CD4-positive, alpha-beta T cell (primary cell): ENCODE data around the gene GPS1. TPM values are rescaled to one million over a fixed set of nuclear protein-coding genes. Genes with fewer than 3 reads are reported as not detected.

ENCODE experiments used
- ATAC-seq: fragments of 200-7000 bp; cut with Tn5 transposase; one replicate; pipeline ENCODE4 v1.10.0; 2022; ENCODE audit warnings: mild to moderate bottlenecking; ENCODE audit not compliant: poor library complexity
- CTCF ChIA-PET: fragments of 350-600 bp; sonication (Branson Sonifier 250); formaldehyde crosslinking; loops from one replicate; lab custom pipeline; 2021; ENCODE audit warnings: antibody characterized with exemption, inconsistent platforms; lab: Charles Lee
- POLR2A ChIA-PET: fragments of 350-600 bp; sonication (Branson Sonifier 250); formaldehyde crosslinking; loops from one replicate; lab custom pipeline; 2021; ENCODE audit warnings: antibody characterized with exemption, inconsistent platforms; lab: Charles Lee
- DNase-seq, 14 experiments: peaks; one replicate each; pipeline ENCODE4 v3.0.0-alpha.2; 2013 to 2020; ENCODE audit warnings: mixed read lengths in 2 of 14
- H3K27ac ChIP-seq, 2 donors: one replicate each; pipeline versions ENCODE4 v1.5.1 to v1.7.0; 2013; ENCODE audit warnings: low read length in 2 of 2, low read depth in 1 of 2, mild to moderate bottlenecking in 1 of 2
- H3K27me3 ChIP-seq, 2 experiments: 1 replicate in 1 of 2; 2 replicates in 1 of 2; pipeline versions ENCODE4 v1.6.1 to v1.7.0; 2013; ENCODE audit warnings: low read length in 2 of 2, control low read depth in 1 of 2, mild to moderate bottlenecking in 1 of 2, moderate library complexity in 1 of 2; ENCODE audit not compliant: insufficient read depth in 2 of 2, control insufficient read depth in 1 of 2
- H3K36me3 ChIP-seq: one replicate; pipeline ENCODE4 v1.6.1; 2013; ENCODE audit warnings: low read length, control low read depth; ENCODE audit not compliant: insufficient read depth
- H3K4me1 ChIP-seq: one replicate; pipeline ENCODE4 v1.6.1; 2013; ENCODE audit warnings: low read length, control low read depth; ENCODE audit not compliant: insufficient read depth
- H3K4me3 ChIP-seq: one replicate; pipeline ENCODE4 v1.5.1; 2013; ENCODE audit warnings: mild to moderate bottlenecking, low read length, moderate library complexity
- H3K9me3 ChIP-seq, 2 experiments: 1 replicate in 1 of 2; 2 replicates in 1 of 2; pipeline versions ENCODE4 v1.6.1 to v1.7.0; 2013; ENCODE audit warnings: low read length in 2 of 2, mild to moderate bottlenecking in 2 of 2, control low read depth in 1 of 2, moderate library complexity in 1 of 2; ENCODE audit not compliant: control insufficient read depth in 1 of 2, insufficient read depth in 1 of 2
- H3K27ac Mint-ChIP-seq: one replicate; pipeline ENCODE4 v1.8.0; 2020; ENCODE audit warnings: mixed read lengths
- H3K27me3 Mint-ChIP-seq: one replicate; pipeline ENCODE4 v1.8.0; 2021; ENCODE audit warnings: mixed read lengths
- H3K36me3 Mint-ChIP-seq: one replicate; pipeline ENCODE4 v1.8.0; 2021; ENCODE audit warnings: low read depth, mixed read lengths
- H3K4me1 Mint-ChIP-seq: one replicate; pipeline ENCODE4 v1.8.0; 2021; ENCODE audit warnings: low read depth, mixed read lengths
- H3K4me3 Mint-ChIP-seq: one replicate; pipeline ENCODE4 v1.8.0; 2020; ENCODE audit warnings: mild to moderate bottlenecking, mixed read lengths
- H3K9me3 Mint-ChIP-seq: one replicate; pipeline ENCODE4 v1.8.0; 2020; ENCODE audit warnings: mixed read lengths
- intact Hi-C, 2 experiments: fragments of 100-400 bp; cut with DNase I in 1 of 2; cut with micrococcal nuclease in 1 of 2; formaldehyde crosslinking; loops; one replicate each; pipeline versions ENCODE4 v1.15.1 to v1.9.0; 2023 to 2025; cut with DNase I, micrococcal nuclease
- total RNA-seq, 174 experiments: library from RNA in 2 of 174; stranded (reverse) in 2 of 174; gene quantifications; one replicate each; pipeline ENCODE4 v1.2.3 and lab custom pipeline; 2021 to 2026
- TF ChIP-seq, protein P1 (sequence below): fragments of 200-600 bp; IDR thresholded peaks from one replicate; pipeline ENCODE4 v1.8.0; 2022; ENCODE audit warnings: antibody characterized with exemption, mild to moderate bottlenecking

GPS1 gene
- total RNA-seq, 2 experiments from 2014 or later: 64.6 to 69.3 TPM

DNA sequence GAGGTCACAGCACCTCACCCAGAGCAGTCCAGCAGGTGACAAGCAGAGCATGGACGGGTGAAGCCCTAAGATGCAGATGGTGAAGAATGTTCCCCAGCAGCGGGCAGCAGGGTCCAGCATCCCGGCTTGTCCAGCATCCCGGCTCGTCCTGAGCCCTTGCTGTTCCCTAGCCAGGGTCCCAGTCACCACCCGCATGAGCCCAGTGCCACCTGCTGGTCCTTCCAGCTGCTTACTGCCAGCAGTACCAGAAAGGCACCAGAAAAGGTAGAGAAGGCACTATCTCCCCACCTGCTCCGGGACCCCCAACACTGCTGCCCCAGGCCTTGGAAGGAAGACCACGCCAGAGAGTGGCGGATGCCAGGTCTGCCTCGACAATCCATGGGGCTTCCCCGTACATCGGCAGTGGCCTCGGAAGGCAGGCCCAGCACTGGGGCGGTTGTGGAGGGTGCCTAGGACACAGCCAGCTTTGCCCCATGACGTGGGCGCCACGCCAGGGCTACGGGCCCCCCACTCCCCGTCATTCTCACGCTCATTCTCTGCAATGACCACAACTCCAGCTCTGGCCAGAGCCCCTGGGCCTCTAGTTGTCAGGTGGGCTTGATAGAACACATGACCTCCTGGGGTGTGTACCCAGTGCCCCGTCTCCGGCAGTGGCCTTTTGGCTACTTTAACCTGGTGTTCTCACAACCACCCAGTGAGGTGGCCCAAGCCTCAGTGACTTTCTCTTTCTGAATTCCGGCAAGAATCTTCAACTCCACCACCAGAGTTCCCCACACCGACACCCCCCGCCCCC, 30.4 kb upstream of the GPS1 start:
- Mint-ChIP-seq H3K4me1 (peaks cover 21% of the 10 kb centered on the region), H3K36me3 (peaks cover 5% of the 10 kb centered on the region), H3K9me3 (no peaks in the 10 kb centered on the region), H3K4me3 (peak overlapping the region; percentile 92), H3K27me3 (no peaks in the 10 kb centered on the region), H3K27ac (peak overlapping the region; percentile 9)
- H3K36me3 ChIP-seq: peaks cover 11% of the 10 kb centered on the region
- H3K27me3 ChIP-seq: no peaks in the 10 kb centered on the region
- no peak overlapping the region for H3K27ac ChIP-seq
- no peaks in the 10 kb centered on the region for H3K9me3 ChIP-seq
- H3K4me3 ChIP-seq: peak overlapping the region; percentile 70
- peak; percentile 38 to 79 (median 58) for DNase-seq
- ChIA-PET POLR2A (interaction anchor here (1.1 to 5.0 kb wide), 6 partner anchors 9 to 77 kb away, joined by 3 to 51 read pairs (median 12); partner anchors contain the start of genes ASPSCR1, DCXR and NOTUM), CTCF (interaction anchor here (1.7 to 6.2 kb wide), 4 partner anchors 9 to 94 kb away, joined by 5 to 174 read pairs (median 11); partner anchors contain the start of genes MAFG, NOTUM and RAC3)
- no peak for ATAC-seq
- intact Hi-C loops: loop anchor here (1.0 to 5.0 kb wide), 2 partner anchors 62 to 149 kb away; partner anchors contain the start of gene ARHGDIA (in 2 of the 2)
- TF ChIP-seq, protein P1, sequence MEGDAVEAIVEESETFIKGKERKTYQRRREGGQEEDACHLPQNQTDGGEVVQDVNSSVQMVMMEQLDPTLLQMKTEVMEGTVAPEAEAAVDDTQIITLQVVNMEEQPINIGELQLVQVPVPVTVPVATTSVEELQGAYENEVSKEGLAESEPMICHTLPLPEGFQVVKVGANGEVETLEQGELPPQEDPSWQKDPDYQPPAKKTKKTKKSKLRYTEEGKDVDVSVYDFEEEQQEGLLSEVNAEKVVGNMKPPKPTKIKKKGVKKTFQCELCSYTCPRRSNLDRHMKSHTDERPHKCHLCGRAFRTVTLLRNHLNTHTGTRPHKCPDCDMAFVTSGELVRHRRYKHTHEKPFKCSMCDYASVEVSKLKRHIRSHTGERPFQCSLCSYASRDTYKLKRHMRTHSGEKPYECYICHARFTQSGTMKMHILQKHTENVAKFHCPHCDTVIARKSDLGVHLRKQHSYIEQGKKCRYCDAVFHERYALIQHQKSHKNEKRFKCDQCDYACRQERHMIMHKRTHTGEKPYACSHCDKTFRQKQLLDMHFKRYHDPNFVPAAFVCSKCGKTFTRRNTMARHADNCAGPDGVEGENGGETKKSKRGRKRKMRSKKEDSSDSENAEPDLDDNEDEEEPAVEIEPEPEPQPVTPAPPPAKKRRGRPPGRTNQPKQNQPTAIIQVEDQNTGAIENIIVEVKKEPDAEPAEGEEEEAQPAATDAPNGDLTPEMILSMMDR: peak; percentile 71
- peaks cover 47% of the 10 kb centered on the region for H3K4me1 ChIP-seq

DNA sequence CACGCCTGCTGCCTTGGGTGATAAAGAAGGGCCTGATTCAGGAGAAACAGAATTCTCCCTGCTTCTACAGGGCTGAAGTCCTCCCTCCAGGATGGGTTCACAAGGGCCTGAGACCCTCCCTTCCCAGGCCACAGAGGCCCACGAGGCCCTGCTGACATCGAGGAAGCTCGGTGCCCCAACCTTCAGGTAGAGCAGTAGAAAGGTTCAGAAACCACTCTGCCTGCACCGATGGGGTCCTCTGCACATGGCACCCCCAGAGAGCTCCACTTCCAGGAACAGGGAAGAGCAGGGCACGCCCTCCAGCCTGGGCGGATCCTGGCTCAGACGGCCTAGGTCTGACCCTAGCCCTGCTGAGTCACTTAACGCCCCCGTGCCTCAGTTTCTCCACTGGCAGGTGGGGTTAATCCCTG, 29.8 kb upstream of the GPS1 start:
- ChIA-PET POLR2A (interaction anchor here (1.1 to 5.0 kb wide), 7 partner anchors 9 to 105 kb away, joined by 3 to 51 read pairs (median 12); partner anchors contain the start of genes ASPSCR1, DCXR and NOTUM), CTCF (interaction anchor here (1.7 to 6.2 kb wide), 4 partner anchors 8 to 94 kb away, joined by 5 to 174 read pairs (median 11); partner anchors contain the start of genes MAFG, NOTUM and RAC3)
- Histone ChIP-seq H3K9me3 (no peaks in the 10 kb centered on the region), H3K27ac (no peak overlapping the region), H3K36me3 (peaks cover 11% of the 10 kb centered on the region), H3K4me3 (peak overlapping the region; percentile 70), H3K4me1 (peaks cover 47% of the 10 kb centered on the region), H3K27me3 (no peaks in the 10 kb centered on the region)
- DNase-seq (no peak), ATAC-seq (no peak)
- peaks cover 21% of the 10 kb centered on the region for H3K4me1 Mint-ChIP-seq
- TF ChIP-seq, protein P1: no peak
- H3K27me3 Mint-ChIP-seq: no peaks in the 10 kb centered on the region
- H3K9me3 Mint-ChIP-seq: no peaks in the 10 kb centered on the region
- peak overlapping the region; percentile 92 for H3K4me3 Mint-ChIP-seq
- intact Hi-C loops: loop anchor here (1.0 to 5.0 kb wide), 4 partner anchors 45 to 150 kb away; partner anchors contain the start of genes ARHGDIA (in 2 of the 2), ASPSCR1 (in 1 of the 2) and FASN (in 1 of the 2)
- H3K36me3 Mint-ChIP-seq: peaks cover 5% of the 10 kb centered on the region
- peak overlapping the region; percentile 9 for H3K27ac Mint-ChIP-seq

DNA sequence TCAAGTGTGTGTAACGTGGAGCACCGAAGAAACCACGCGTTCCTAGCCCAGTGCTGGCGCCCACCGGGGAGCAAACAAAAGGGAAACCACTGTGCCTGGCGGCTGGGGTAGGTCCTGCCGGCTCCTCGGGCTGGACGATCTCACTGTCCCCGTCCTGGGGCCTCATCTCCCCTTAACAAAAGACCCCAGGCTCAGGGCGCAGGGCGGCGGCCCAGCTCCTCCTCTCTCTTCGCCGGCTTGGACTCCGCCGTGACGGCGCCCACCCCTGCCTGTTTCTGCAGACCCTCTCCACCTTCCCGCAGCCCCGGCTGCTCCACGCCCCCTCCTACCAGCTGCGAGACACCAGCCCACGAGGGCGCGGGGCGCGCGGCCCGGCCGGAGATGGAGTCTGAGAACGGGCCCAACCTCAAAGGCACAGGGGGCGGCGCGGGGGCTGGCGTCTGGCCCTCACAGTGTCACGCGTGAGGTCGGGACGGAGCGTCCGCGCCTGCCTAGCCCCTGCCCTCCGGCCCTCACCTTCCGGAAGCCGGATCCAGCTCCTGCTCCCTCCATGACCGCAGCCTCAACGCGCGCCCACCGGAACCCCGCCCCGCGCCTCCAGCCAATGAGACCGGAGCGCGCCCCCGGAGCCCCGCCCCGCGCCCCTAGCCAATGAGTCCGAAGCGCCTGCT, 29.3 kb upstream of the GPS1 start, which contains the start of gene CENPX:
Gene CENPX, minus strand, starts transcription at position 569 of the 671 bp plus-strand sequence. Its CDS starts 17 bp downstream, at position 552.
- H3K36me3 Mint-ChIP-seq: peaks cover 5% of the 10 kb centered on the region
- peak within 1 kb of the TSS; percentile 69 for H3K27ac Mint-ChIP-seq
- peak within 1 kb of the TSS in 1 of 2 donors; percentile 46 for H3K27ac ChIP-seq
- TF ChIP-seq, protein P1: no peak
- no peaks in the 10 kb centered on the region for H3K9me3 ChIP-seq
- DNase-seq (no peak), ATAC-seq (no peak)
- H3K27me3 ChIP-seq: no peaks in the 10 kb centered on the region
- ChIA-PET CTCF (interaction anchor here (0.6 to 6.2 kb wide), 5 partner anchors 15 to 145 kb away, joined by 4 to 174 read pairs (median 8); partner anchors contain the start of genes DCXR, MAFG and NOTUM), POLR2A (interaction anchor here (0.7 to 5.0 kb wide), 14 partner anchors 10 to 339 kb away, joined by 3 to 51 read pairs (median 4); partner anchors contain the start of genes ARL16, ASPSCR1, DCXR and HGS)
- H3K4me1 ChIP-seq: peaks cover 47% of the 10 kb centered on the region
- H3K4me3 ChIP-seq: peak within 1 kb of the TSS; percentile 71
- H3K27me3 Mint-ChIP-seq: no peaks in the 10 kb centered on the region
- H3K4me3 Mint-ChIP-seq: peak within 1 kb of the TSS; percentile 92
- peaks cover 21% of the 10 kb centered on the region for H3K4me1 Mint-ChIP-seq
- peaks cover 11% of the 10 kb centered on the region for H3K36me3 ChIP-seq
- no peaks in the 10 kb centered on the region for H3K9me3 Mint-ChIP-seq
- intact Hi-C loops: loop anchor here (1.0 to 5.0 kb wide), 3 partner anchors 45 to 150 kb away; partner anchors contain the start of genes ARHGDIA (in 2 of the 2), ASPSCR1 (in 1 of the 2) and FASN (in 1 of the 2)
